Skin of body (tissue), 2 donors: ENCODE results near the gene KRT83. TPM values are rescaled to one million over a fixed set of nuclear protein-coding genes. Genes with fewer than 3 reads are reported as not detected.

Source experiments
- DNase-seq: peaks from one replicate; lab custom pipeline; 2025; lab: John Stamatoyannopoulos, UW
- total RNA-seq: library from RNA; depleted of rRNA; stranded (reverse); fragments of >200 nt; gene quantifications from one replicate; pipeline ENCODE4 v1.2.3, GENCODE V29; 2014

Gene KRT83
- 18.8 TPM for total RNA-seq

DNA sequence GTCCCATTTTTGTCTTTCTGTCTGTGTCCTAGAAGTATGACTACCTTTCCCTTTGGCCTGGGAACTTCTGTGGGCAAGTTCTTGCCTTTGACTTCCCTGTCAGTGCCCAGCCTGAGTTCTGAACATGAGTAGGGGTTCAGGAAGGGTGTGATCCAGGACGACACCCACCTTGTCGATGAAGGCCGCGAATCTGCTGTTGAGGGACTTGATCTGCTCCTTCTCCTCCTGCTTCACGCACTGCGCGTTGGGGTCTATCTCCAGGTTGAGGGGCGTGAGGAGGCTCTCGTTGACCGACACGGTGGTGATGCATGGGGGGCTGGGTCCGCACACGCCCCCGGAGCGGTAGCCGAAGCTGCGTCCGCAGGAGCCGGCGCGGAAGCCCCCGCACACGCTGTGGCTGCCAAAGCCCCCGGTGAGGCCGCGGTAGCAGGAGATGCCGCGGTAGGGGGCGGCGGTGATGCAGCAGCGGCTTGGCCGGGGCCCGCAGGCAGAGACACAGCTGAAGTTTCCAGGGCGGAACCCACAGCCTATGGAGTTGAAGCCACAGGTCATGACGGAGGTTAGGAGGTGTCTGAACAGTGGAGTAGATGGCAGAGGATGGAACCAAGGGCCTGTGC is at the start of gene KRT83:
Gene KRT83 (minus strand): TSS at position 615 of the 617 bp plus-strand sequence. CDS start 63 bp downstream, at position 552.
- DNase-seq: no peak

DNA sequence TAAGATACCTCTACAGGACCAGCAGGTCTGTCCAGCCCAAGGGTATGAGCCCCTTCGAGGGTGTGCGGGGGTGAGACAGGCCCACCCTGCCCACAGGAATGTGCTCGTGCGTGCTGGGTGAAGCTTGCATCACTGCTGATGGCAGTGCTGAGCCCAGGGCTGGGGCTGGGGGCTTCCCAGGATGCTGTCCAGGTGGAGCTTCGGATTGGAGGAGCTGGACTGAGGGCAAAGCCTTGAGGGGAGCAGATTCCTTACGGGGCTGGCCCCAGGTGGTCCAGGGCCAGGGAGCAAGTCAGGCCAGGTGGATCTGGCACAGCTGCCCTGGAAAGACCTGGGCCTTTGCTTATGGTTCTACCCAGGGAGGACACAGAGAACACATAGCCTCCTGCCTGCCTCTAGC is 48.6 kb upstream of the KRT83 start:
- no peak for DNase-seq

DNA sequence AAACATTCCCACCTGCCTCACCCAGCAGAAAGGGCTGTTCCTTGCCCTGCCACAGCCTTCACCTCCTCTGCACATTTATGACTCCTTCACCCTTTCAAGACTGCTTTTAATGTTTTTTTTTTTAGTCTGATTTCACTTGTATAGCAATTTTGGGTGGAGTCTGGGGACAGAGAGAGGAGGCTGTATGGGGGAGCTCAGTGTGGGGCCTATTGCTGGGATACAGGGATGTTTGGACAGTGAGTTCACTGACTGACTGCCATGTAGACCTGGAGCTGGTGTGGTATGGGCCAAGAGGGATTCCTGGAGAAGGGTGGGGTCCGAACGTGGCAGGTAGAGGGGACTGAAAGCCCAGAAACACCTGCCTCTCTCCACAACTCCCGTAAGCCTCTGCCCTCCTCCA is 48.0 kb upstream of the KRT83 start:
- DNase-seq: no peak

DNA sequence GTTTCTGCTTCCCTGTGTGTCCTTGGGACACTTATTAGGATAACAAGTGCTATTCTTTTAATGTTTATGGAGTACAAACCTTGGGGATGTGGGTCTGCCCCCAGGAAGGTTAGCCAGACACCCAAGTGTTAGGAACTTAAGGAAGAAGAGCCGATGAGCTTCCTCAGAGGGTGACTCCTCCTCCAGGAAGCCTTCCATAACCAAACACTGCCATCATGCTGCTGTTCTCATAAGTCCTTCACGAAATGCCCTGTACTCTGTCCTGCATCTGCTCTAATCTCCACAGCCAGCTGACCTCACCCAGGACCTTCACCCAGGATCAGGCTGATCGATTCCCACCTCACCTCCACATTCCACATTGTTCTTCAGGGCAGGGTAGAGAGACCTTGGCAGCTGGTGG is 47.3 kb upstream of the KRT83 start:
- DNase-seq: no peak

DNA sequence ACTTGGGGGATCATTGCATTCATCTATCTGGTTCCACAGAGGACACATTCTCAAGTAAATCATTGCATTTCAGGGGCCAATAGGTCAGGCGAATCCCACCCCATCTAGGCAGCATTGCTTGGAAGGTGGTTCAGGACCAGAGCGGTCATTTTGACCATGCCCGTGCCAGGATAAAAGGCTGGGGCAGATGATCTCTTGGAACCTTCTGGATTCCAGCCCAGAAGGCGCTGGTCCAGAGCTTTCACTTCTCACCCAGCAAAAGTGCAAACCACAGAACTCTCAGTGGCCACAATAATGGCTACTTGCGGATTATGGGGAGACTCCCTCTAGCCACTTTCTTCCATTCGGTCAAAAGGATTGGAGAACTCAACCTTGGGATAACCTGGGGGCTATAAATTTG is 46.7 kb upstream of the KRT83 start:
- DNase-seq: no peak

DNA sequence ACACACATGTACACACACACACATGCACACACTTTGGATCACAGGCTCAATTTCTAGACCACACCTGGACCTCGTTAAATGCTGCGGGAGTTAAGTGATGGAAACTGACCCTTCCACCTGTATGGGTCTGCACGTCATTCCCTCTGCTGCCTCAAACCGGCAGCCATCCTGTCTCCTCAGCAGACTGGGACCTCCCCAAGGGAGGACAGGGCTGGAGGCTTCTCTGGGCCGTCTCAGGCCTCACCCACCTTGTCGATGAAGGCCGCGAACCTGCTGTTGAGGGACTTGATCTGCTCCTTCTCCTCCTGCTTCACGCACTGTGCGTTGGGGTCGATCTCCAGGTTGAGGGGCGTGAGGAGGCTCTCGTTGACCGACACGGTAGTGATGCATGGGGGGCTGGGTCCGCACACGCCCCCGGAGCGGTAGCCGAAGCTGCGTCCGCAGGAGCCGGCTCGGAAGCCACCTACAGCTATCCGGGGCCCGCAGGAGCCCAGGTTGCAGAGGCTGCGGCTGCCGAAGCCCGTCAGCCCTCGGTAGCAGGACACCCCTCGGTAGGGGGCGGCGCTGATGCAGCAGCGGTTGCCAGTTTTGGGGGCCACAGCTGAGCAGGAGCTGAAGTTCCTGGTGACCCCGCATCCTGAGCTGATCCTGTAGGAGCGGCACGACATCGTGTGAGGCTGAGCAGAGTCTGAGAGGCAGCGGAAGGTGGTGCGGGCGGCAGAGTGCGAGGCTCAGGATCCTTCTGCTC is 45.7 kb upstream of the KRT83 start, which contains the start of gene KRT85:
Gene KRT85 (minus strand): TSS at position 744 of the 748 bp plus-strand sequence. CDS start 76 bp downstream, at position 668.
- DNase-seq: no peak

DNA sequence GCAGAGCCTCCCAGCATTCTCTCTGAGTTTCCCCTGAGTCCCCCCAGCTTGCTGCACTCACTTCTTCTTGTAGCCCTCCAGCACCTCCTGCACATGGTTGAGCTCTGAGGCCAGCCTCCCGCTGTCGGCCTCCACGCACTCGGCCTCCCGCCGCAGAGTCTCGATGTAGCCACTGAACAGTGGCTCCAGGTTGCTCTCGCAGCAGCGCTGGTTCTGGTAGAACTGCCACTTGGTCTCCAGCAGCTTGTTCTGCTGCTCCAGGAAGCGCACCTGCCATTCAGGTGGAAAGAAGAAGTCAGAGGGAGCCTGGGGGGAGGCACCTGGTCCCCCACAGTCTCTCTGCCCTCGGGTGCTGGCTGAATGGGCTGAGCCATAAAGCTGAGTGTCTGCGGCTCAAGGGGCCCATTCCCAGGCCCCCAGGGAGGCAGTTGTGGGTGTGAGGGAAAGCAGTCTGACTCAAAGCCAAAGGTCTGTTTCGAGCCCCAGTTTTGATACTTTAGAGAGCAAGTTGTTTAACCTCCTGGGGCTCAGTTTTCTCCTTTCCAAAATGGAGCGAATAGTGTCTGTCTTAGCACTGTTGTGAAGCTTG is 43.8 kb upstream of the KRT83 start:
- DNase-seq: no peak

DNA sequence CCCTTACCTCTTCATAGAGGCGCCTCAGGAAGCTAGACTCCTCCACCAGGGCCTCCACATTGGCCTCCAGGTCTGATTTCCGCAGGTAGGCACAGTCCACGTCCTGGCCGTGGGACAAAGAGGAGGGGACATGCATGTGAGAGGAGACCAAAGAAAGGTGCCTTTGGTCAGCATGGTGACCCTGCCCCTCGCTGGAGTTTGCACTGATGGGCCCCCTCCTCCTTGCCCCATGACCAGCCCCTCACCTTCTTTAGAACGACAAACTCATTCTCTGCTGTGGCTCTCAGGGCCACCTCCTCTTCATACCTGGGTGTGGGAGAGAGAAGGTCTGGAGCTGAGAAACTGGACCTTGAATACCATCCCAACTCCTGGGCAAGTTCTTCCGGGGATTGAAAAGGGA is 42.9 kb upstream of the KRT83 start:
- no peak for DNase-seq

DNA sequence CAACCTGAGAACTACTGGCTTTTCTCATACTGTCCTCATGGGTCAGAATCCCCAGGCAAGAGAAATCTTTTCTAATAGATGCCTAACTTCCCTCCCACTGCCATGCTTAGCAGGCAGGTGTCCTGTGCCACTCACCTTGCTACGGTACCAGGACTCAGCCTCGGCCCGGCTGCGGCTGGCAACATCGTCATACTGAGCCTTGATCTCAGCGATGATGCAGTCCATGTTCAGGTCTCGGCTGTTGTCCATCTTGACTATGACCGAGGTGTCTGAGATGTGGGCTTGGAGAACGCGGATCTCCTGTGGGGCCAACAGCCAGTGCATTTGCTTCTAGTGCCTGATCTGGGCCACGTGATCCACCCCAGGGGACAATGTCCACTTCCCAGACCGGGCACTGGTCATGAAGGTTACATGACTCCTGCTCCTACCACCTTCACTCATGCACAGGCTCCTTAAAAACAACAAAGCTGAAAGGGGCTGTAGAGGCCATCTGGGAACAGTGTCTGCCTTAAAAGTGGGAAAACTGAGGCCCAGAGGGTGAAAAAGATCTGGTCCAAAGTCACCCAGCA is 42.0 kb upstream of the KRT83 start:
- DNase-seq: no peak

DNA sequence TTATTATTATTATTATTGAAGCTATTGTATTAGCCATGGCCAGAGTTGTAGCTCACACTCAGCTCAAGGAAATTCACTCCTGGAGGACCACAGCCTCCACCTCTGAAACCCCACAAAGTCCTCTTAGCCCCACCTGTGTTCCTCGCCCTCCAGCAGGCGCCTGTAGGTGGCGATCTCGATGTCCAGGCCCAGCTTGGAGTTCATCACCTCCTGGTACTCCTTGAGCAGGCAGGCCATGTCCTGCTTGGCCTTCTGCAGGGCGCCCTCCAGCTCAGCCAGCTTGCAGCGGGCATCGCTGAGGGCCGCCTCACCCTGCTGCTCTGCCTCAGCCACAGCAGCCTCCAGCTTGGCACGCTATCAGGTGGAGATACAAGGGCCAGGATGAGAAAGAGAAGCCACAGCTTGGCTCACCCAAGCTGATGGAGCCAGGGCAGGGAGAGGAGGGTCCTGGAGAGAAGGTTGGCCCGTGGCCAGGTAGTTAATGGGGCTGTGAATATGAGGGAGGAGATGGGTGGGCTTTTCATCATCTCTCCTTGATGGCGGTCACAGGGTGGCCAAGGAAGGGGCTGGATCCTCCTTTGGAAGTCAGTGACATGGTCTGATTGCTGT is 41.0 kb upstream of the KRT83 start:
- DNase-seq: no peak

DNA sequence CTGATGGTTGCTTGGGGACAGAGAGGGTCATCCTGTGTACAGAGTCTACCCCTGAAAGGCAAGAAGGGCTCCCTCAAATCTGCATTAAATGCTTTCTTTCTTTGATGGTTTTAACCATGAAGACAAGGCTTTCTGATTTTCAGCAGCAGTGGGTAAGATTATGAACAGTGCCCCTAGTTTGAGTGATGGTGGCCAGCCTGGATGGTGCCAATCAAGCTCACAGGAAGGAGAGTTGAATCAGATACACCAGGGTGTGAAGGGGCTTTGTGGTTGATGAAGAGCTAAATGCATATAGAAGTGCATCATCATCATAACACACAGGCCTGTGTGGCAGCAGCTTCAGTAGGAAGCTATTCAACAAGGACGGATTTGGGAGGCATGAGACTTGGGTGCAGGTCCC is 40.4 kb upstream of the KRT83 start:
- DNase-seq: no peak

DNA sequence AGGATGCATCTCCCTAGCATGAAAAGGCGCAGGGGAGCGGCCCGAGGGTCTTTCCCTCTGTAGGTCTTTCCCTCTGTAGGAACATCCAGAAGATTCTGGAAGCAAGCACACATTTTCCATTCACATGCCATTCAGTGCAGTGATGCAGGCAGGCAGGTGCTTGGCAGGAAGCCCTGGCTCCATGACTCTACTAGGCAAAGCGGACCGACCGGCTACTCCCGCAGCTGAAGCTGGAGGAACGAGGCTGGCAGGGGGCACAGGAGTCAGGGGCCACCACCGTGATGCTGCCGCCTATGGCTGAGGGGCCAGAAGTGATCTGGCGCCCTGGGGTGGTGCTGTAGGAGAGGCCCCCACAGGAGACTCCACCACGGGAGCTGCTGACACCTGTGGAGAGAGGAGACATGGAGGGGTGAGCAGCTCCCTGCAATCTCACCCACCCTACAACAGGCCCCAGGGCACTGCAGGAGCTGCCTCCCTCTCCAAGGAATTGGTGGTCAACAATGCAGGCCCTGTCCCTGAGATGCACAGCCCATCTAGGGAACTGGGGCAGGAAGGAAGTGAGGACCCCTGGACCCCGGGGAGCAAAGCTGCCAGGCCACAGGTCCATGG is 39.6 kb upstream of the KRT83 start:
- DNase-seq: no peak

DNA sequence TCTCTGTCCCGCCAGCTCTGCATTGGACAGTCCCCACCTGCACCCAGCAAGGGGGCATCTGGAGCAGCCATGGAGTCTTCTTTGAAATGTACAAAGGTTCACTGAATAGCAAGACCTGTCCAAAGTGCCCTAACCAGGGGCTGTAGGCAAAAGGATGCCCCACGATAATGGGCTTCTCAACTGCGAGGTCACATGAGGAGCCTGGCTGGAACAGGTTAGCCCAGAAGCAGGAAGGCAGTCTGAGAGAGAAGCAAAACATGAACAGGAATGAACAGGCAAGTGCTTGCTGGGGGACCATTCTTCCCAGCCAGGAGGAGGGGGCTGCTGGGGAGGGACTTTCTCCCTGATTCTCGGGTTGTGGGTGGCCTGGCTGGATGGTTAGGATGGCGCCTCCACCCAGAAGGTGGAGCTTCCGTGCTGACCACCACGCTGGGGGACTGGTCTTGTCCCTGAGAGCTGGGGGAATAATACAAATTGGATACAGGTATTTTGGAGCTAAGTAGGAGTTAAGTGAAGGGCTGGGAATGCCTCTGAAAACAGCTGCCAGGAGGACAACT is 39.0 kb upstream of the KRT83 start:
- DNase-seq: no peak

DNA sequence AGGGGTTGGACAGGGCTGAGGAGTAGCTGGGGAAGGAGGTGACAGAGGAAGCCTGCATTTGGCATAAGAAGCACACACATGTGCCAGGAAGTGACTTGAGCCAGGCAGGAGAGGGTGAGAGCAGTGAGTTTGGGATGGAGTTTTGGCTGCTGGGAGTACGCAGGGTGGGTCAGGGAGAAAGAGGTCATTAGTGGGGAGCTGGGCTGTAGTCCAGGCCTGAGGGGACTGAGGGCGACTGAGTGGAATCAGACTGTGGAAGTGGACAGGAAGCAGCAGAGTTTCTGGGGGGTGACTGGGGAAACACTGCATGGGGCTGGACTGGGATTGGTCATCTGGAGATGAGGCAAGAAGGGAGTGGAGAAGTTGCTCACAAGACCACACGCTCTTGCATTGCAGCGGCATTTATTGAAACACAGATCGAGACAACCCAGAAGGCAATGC is 38.4 kb upstream of the KRT83 start:
- DNase-seq: no peak

DNA sequence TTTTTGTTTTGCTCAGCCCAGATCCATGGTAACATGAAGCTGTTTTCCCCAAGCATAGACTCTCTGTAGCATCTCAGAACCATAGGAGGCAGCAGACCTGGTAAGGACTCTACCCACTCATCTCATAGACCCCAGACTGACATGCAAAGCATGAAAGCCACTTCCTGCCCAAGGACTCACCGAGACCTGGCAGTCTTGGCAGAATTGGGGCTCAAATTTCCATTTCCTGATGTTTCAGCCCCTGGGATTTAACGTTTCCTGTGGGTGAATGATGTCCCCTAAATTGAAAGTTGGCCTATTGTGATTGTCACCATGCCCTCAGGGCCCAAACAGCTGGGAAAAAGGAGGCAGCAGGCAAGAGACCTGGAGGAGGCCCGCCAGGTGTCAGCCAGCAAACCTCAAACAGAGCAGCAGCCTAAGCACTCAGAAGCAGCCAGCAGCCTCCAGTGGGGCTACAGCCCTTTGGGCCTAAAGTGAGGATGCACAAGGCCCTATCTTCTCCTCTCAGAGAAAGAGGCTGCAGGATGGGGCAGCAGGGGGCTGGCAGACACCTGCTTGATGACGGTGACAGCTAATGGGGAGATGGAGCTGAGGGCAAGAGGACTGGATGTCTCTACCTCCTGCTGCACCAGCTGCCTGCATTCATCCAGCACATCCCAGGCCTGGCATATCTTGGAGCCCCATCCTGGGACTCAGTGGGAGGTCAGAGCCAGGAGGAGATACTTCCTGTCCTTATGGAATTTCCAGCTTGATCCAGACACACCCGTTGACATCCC is 37.6 kb upstream of the KRT83 start:
- no peak for DNase-seq

DNA sequence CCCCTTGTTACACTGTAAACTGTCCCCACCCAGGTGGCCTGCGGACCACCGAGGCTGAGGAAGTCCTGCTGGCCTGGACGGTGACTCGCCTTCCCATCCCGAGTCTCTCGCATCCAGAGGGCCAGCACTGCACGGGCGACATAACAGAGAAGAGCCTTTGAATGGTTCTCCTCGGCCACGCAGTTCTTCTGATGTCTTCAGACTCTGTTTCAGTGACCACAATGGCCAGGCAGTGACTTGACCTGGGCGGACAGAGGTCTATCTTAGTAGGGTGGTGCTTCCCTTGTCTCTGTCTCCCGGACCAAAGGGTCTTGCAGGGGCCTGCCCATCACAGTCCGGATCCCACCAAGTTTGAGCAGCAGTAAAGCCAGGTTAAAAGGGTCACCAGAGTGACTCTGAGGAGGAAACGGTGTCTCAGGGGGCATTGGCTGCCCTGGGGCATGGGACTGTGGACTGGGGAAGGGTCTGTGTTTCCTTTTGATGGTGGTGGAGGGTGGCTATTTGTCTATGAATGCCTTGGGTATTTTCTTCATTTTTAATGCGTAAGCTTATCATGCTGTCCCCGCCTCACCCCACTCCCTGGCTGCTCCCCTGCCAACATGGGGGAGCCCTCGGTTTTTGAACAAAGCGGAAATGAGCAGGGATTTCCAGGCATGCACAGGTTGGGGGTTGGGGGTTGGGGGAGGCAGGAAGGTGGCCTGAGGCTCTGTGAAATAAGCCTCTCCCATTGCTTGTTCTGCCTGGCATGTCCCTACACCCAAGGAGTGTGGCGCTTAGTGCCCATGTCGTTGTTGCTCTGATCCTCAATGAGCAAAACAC is 35.8 kb upstream of the KRT83 start:
- DNase-seq: no peak

DNA sequence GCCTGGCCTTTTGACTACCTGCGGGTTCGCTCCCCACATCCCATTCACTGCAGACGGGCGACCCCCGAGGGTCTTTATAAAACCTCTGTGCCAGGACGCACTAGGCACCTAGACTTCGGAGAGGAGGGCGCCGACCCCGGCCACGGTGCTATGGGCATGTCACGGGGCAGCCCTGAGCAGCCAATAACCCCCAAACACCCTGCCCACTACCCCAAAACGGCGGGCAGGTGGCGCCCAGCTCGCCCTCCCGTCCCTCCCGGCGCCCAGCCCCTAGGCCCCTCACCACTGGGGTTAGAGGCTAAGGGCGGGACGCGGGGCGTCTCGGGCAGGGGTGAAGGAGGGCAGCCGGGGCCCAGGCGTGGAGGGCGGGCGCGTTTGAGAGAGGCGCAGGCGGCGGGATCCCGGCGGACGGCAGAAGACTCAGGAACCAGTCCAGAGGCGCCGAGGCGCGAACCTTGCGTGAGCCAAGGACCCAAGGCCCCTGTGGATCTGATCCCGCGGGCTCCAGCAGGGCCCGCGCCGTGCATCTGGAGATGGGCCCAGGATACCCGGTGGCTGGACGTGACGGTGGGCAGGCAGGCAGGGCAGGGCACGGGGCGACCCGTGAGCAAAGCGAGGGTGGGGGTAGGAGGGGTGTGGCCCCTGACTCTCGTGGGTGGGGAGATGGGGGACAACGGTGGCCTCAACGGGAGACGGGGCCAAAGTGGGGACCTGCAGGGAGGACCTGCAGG is 35.0 kb upstream of the KRT83 start:
- DNase-seq: no peak

DNA sequence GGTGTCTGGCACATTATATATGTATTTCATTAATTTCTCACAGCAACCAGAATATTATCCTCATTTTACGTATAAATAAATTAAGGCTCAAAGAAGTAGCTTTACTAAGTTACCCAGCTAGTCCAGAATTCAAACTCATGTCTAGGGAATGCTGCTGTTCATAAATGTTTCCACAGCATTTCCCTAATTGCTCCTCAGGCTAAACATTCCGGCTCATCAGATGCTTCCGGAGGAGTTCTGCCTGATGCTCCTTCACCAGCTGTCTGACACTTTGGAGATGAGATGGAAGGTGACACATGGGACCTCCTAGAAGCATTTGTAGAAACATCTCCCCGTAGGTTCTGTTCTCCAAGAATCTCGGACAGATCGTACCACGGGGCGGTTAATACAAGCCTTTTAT is 34.0 kb upstream of the KRT83 start:
- no peak for DNase-seq

DNA sequence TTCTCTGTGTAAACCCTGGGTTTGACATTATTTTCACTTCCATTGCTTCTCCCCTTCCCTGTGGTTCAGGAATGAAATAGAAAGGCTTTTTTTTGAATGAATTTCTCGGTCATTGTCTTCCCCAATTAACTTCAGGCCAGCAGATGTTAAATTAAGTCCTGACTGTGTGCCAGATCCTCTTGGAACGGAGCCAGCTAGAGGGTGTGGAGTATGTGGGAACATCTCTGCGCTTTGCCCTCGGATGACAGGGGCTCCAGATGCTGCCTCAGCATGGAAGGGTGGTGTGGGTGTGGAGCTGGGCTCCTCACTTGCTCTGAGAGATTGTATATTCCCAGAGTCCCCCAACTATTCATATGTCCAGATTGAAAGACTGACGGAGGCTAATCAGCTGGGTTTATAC is 33.0 kb upstream of the KRT83 start:
- DNase-seq: no peak
